Muscle of back (tissue), 11 donors: ENCODE measurements around the gene TMEM54. TPM values are rescaled to one million over a fixed set of nuclear protein-coding genes. Genes with fewer than 3 reads are reported as not detected.
A peak's percentile ranks its signal among the peaks of the same experiment; 100 is the strongest.

Experiments
- DNase-seq, 3 donors: peaks; one replicate each; pipeline versions ENCODE4 v3.0.0 to v3.0.0-alpha.2; 2013
- polyA plus RNA-seq, 10 donors: library from polyadenylated mRNA; unstranded; fragments of 120-200 nt; gene quantifications; one replicate each; pipeline ENCODE4 v1.2.1, GENCODE V29; 2013; ENCODE audit not compliant: insufficient read length in 10 of 10

Gene TMEM54
- polyA plus RNA-seq, 10 donors = 4.5 to 15.7 (median 7.2) TPM

DNA sequence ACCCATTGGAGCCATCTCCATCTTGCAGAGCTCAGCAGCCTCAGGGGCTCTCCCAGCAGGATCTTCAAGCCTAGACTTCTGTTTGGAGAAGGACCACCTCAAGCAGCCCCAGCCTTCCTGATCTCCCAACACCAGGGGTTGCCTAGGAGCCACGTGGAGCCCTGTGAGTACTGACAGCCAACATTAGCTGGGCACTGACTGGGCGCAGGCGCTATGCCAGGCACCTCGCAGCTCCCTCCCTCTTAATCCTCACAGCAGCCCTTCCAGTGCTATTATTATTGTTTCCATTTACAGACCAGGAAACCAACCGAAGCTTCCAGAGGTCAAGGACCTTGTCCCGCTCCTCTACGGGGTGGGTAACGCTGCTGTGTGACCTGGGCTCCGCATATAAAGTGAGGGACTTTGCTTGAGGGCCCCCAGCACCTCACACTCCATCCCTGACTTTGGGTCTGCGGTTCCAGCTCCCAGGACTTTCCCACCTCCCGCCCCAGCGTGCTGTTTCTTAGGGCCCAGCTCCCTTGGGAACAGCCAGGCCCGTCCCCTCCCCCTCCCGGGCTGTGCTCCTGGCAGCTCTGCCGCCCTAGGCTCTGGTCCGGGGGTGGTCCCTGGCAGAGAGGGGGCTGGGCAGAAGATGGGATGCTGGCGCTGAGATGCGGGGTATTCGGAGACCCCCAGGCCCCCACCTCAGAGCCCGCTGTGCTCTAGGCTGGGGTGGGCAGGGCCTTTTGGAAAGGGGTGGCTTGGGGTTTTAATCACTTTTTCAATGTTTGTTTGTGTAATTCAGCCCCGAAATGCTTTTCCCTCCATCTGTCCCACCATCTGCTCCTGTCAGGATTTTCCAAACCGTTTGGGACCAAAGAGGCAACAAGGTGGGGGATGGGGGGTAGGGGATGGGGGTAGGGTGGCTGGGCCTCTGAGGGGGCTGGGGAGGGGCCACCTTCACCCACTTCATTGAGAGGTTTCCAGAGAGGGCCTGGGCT is 19.0 kb downstream of the TMEM54 start:
- DNase-seq = no peak

- DNase-seq = no peak
These were observed 19.9 kb downstream of the TMEM54 start for GRCh38 chr1:32881291-32881690.

DNA sequence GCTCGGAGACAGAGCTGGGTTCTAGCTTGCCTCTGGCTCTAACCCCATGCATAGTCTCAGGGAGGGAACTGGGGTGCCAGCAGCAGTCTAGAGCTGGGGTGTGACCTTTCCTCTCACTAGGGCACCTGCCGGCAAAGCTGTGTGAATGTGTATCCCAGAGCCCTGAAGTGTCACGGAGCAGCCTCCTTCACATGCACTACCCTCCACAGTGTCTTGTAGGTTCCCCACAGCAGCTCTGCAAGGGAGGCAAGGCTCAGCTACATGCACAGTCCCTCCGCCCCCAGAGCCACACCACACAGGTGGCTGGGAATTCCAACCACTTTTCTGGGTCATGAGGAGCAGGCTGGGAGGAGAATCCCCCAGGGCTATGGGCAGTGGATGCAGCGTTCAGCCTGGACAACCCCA is 22.6 kb downstream of the TMEM54 start:
- DNase-seq = no peak

DNA sequence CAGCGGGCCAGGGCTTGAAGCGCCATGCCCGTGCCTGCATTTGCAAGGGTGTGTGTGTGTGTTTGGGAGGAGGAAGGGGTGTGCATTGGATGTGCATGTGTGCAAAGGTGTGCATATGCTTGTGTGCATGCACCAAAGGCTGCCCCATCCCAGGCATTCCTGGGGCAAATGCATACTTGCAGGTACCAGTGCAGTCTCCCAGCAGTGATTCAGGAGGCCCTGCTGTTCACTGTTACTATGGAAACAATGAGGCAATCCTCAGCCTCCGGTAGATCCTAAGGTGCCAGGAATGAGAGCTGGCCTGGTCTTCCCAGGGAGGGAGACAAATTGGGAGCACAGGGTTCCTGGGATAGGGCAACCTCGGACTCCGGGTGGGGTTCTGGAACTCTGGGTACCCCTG is 23.0 kb downstream of the TMEM54 start:
- DNase-seq = no peak

- peak in 1 of 3 donors; percentile 41 for DNase-seq
These were observed 23.7 kb downstream of the TMEM54 start for GRCh38 chr1:32877211-32878110.

- peak in 1 of 3 donors; percentile 48 for DNase-seq
These were observed 24.6 kb downstream of the TMEM54 start for GRCh38 chr1:32876341-32877210.

GRCh38 chr1:32874860-32875752 is 26.1 kb downstream of the TMEM54 start:
- DNase-seq = no peak

GRCh38 chr1:32873484-32873883 is 27.7 kb downstream of the TMEM54 start:
- DNase-seq = no peak

GRCh38 chr1:32872192-32872460 is 29.1 kb downstream of the TMEM54 start:
- peak in 1 of 3 donors; percentile 81 for DNase-seq

- DNase-seq = peak; percentile 65 to 91 (median 79)
These were observed 29.6 kb downstream of the TMEM54 start for GRCh38 chr1:32871364-32872191.

DNA sequence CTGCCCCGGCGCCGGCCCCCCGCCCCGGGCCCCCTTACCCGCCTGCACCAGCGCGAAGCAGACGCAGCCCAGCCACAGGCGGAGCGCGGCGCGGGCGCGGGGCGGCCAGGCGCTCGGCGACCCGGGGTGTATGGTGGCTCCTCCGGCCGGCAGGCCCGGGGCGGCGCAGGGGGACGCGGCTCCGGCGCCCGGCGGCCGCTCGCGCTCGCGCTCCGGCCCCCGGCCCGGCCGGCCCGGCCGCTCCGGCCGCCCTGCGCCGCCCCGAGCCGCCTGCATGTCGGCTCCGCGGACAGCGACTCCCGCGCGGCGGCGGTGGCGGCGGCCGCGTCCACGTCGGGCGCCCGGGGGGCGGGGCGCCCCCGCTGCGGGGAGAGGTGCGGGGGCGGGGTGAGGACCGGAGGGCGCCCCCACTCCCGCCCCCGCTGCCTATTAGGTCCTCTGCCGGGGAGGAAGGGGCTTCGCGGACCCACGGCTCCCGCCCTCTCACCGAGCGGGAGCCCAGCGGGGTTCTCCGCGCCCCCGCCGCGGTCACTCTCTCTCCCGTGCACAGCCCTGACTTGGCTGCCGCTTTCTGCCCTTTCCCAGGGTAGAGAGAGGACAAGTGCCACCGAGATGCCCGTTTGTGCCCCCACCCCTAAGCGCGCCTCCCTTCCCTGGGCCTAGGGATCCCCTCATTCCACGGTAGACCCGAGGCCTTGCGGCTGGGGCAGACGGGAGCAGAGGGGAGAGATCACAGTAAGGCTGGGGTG is 30.4 kb downstream of the TMEM54 start, which contains the start of gene FNDC5:
Gene FNDC5 (minus strand): TSS at position 298 of the 749 bp plus-strand sequence.
- peak in 1 of 3 donors; percentile 79 for DNase-seq

DNA sequence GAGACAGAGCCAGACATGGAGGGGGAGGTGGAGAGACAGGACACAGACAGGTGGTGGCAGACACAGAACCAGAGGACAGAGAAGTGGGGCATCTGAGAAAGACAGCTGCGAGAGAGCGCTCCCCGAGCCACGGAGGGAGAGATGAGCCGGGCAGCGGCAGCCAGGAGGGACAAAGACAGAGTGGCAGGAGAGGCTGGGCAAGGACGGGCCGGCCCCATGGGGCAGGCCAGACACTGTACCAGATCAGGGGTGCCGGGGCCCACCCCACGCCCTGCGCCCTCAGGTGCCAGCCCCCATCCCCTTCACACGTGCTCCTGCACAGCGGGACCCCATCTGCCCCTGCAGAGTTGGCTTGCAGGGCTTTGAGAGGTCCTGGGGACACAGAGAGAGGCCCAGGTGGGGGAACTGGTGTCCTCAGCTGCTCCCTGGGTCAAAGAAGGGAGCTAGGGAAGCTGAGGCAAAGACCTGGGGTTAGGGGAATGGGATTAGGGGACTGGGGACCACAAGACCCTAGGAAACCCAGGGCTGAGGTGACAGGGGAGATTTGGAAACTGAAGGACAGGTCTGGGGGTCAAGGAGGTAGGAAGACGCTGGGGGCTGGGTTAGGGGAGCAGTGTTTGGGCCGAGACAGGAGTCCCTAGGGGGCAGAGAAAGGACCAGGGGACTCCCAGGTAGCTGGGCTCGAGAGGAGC is 31.1 kb downstream of the TMEM54 start:
- peak in 1 of 3 donors; percentile 46 for DNase-seq

DNA sequence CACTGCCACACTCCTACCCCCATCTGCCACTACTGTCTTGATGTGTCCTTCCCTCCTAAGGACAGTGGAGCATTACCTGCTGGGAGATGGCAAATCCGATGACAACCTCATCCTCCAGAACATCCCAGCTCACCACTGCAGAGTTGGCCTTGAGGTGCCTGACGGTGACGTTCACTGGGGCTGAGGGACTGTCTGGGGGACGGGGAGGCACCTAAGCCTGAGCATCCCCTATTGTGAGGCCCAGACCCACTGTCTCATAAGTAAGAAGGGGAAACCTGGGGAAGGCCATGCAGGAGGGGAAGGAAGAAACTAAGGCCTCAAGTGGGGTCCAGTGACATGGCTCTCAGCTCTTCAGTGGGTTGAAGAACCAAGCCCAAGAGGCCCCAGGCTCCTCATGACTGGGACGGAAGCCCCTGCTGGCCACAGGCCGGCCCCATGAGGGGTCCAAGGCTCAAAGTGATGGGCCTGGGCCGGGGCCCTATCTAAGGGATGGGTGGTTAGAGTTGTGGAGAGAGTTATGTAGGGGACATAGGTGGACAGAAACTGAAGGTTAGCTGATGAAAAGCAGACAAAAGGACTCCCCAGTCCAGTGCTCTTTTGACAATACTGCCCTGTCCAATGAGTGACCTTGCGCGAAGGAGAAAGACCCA is 32.3 kb downstream of the TMEM54 start:
- DNase-seq = no peak

- no peak for DNase-seq
These were observed 33.1 kb downstream of the TMEM54 start for GRCh38 chr1:32868085-32868484.

DNA sequence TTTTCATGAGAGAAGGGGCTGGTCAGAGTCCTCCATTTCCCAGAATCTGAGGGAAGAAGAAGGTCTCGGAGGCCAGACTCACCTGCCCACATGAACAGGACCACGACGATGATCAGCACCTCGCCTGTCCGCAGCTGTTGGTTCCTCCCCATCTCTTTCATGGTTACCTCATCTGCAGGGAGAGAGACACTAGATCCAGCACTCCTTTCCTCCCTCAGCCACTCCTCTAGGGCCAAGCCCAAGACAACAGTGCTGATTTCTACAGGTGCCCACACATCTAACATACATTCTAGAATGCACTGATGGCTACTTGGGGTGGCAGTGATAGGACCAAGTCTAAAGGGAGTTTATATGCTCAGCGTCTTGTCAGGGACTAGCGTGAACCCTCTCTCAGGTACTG is 33.5 kb downstream of the TMEM54 start:
- no peak for DNase-seq

DNA sequence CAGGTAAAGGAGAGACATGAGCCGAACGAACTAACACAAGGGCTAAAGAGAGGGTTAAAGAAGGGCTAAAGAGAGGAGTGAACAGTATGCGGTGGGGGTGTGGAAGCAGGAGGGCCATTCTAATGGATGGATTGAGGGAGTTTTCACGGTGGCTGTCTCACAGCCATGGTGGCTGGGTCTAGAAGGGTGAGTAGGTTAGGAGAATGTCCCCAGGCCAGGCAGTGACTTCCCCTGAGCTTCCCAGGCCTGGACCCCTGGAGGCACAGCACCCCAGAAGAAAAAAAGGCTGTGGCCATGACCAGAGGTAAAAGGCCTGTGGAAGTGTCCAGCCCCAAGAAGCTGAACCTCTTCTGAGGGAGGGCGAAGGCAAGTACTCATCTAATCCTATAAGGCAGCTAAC is 34.0 kb downstream of the TMEM54 start:
- DNase-seq = no peak

DNA sequence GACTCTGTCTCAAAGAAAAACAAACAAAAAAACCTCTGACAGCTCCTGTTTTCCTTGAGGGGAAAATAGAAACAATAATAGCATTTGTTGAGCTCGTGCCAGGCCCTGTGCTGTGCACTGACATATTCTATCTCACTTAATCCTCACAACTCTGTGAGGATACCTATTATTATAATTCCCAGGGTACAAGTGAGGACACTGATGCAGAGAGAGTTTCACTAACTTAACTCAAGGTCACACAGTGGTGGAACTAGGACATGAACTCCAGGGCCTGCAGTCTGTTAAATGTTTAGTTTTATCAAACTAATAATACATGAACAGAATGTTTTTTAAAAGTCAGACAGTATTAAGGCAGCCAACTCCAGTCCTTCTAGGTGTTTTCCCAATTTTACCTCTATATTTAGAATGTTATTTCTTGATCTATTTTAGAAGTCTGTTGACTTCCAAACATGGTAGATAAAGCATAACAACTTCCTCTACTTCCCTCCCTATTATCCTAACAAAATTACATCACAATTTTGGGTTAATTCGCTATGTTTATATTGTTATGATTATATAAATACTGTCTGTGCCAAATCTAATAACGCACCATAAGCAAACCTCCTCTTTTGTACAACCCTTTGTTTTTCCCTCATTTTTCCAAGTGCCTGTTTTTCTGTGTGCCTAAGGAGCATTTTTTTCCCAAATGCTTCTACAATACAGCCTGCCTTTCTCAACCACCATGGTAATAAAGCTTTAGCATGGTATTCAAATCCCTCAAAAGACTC is 35.4 kb downstream of the TMEM54 start:
- DNase-seq = no peak
